Measurements from ENCODE around the gene MASP1.

- TF ChIP-seq POLR2A (IDR thresholded peaks at IDR 0.05; ENCODE audit: low read depth, low read length) (no peak), USF2 (IDR thresholded peaks at IDR 0.05; ENCODE audit: low read depth, low read length) (no peak), BHLHE40 (IDR thresholded peaks at IDR 0.05; ENCODE audit: low read depth, low read length) (no peak), CTCF (conservative IDR thresholded peaks at IDR 0.05; ENCODE audit: low read depth, low read length) (no peak), MAZ (IDR thresholded peaks at IDR 0.05; ENCODE audit: borderline replicate concordance, low read depth, low read length) (no peak), NFE2L2 (IDR thresholded peaks at IDR 0.05; ENCODE audit: low read depth, low read length) (no peak), MXI1 (IDR thresholded peaks at IDR 0.05; ENCODE audit: borderline replicate concordance, low read depth, low read length) (no peak), CEBPB (IDR thresholded peaks at IDR 0.05; ENCODE audit: low read depth, low read length) (no peak), ELK1 (IDR thresholded peaks at IDR 0.05; ENCODE audit: borderline replicate concordance, low read depth, low read length) (no peak), RAD21 (IDR thresholded peaks at IDR 0.05; ENCODE audit: low read length) (no peak), FOS (IDR thresholded peaks at IDR 0.05; ENCODE audit: low read depth, low read length) (no peak), SMC3 (IDR thresholded peaks at IDR 0.05; ENCODE audit: low read depth, low read length) (no peak)
These were observed 34.1 kb upstream of the MASP1 start for GRCh38 chr3:187325632-187326031.

All from IMR-90 (cell line).